GM18508 (cell line): ENCODE measurements around the gene BCAS3.
"Not testable (repeated sequence)": the region's sequence is repeated elsewhere in the genome, so short reads cannot be mapped to it uniquely, and the experiment has no call there.

Experiments used
- ATAC-seq: cut with Tn5 transposase; IDR thresholded peaks from one replicate; pipeline ENCODE4 v1.9.1; 2021; ENCODE audit warnings: moderate number of reproducible peaks; ENCODE audit not compliant: insufficient read depth, unreplicated experiment

Gene BCAS3

GRCh38 chr17:60857556-60858080 is 180.0 kb downstream of the BCAS3 start:
- no peak for ATAC-seq

GRCh38 chr17:60862482-60862881 is 184.8 kb downstream of the BCAS3 start:
- no peak for ATAC-seq

DNA sequence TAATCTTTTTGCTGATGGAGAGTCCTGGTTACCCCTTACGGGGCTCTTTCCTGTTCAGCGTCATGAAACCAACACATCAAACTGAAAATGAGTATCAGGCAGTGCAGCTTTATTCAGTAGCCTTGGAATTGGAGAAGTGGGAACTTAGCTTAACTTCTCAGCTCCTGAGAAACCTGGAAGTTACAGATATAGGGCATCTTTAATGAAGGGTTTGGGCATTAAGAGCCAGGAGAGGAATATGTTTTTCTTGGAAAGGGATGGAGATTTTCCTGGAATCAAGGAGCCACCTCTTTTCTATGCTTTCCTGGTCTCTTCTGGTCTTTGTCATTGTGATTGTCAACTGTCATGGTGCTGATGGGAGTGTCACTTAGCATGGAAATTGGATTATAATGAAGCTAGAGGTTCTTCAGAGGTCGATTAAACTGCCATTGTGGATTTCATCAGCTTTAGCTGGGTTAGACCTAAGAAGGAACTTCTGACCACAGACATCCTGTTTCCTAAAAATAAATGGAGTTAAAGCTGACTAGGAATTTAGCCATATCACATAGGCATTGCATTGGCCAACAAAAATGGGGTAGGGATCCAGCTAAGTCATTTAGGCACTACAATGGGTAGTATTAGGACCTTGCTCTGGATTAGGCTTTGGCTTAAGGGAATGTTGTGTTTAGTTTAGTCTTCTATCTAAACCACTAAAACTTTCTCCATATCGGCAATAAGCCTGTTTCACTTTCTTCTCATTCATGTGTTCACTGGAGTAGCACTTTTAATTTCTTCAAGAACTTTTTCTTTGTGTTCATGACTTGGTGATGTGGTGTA is 186.4 kb downstream of the BCAS3 start:
- no peak for ATAC-seq

DNA sequence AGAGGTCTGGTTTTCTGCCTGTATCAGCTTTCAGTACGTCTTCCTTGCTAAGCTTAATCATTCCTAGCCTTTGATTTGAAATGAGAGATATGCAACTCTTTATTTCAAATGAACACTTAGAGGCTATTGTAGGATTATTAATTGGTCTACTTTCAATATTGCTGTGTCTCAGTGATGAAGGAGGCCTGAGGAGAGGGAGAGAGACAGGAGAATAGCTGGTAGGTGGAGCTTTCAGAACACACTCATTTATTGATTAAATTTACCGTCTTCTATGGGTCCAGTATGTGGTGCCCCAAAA is 187.0 kb downstream of the BCAS3 start:
- no peak for ATAC-seq

GRCh38 chr17:60874772-60875171 is 197.1 kb downstream of the BCAS3 start:
- ATAC-seq = no peak

- ATAC-seq = not testable (repeated sequence)
Measured at GRCh38 chr17:60886731-60887613, 209.3 kb downstream of the BCAS3 start.

- no peak for ATAC-seq
Measured at GRCh38 chr17:60887614-60888028, 210.0 kb downstream of the BCAS3 start.

GRCh38 chr17:60888812-60889709 is 211.4 kb downstream of the BCAS3 start:
- no peak for ATAC-seq

GRCh38 chr17:60891149-60891548 is 213.5 kb downstream of the BCAS3 start:
- no peak for ATAC-seq

DNA sequence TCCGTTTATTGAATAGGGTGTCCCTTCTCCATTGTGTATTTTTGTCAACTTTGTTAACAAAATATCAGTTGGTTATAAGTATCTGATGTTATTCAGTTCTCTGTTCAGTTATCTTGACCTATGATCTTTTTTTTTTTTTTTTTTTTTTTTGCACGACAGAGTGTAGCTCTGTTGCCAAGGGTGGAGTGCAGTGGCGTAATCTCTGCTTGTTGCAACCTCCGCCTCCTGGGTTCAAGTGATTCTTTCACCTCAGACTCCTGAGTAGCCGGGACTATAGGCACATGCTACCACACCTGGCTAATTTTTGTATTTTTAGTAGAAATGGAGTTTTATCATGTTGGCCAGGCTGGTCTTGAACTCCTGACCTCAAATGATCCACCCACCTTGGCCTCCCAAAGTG is 215.8 kb downstream of the BCAS3 start:
- ATAC-seq = no peak

- ATAC-seq = no peak
Measured at GRCh38 chr17:60896996-60897395, 219.3 kb downstream of the BCAS3 start.

DNA sequence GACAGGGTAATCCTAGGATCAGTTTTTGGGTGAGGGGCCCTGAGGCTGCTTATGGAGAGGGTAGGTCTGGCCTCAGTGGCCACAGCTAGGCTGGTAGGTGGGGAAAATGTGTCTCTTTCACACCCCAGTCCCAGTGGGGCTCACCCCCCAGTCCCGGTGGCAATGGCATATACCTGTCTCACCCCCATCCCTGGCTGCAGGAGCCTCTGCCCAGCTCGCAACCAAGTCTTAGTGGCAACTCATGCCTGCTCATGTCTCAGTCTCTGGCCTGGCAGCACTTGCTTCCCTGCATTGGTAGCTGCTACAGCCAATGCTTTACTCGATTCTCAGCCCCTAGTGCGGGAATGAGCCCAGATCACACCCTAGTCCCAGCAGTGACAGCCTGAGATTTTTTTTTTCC is 221.5 kb downstream of the BCAS3 start:
- ATAC-seq = no peak

GRCh38 chr17:60900688-60901087 is 223.0 kb downstream of the BCAS3 start:
- ATAC-seq = no peak

- no peak for ATAC-seq
Measured at GRCh38 chr17:60901242-60901641, 223.6 kb downstream of the BCAS3 start.

DNA sequence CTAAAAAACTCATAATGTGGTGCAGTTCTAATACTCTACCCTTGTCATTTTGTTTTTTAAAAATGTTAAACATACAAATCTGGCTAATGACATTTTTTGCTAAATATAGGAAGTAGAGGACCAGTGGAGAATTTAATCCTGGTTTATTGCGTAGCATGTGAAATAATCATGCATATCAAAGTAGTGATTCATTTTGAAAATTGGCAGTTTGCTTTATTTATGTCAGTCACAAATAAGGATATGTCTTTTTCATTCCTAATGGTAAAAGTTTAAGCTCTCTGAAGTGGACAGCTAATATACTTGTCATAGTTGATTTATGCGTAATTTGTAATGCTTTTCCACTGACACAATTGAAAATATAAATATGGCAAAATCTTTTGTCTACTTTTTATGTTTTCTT is 224.2 kb downstream of the BCAS3 start:
- ATAC-seq = no peak

DNA sequence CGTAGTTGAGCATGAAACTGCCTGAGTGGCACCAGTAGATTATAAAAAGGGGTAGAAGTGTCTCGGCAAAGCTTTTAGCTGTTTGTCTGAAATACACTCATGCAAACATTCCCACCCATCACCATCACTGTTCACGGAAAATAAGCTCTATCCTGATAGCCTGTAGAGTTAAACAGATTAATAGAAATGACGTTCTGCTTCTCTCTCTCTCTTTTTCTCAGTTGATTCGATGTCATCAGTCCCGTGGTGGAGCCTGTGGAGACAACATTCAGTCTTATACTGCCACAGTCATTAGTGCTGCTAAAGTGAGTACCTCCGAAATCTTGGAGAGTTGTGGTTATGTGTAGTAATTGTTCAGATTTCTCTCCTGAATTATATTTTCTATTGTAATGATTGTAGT is 224.7 kb downstream of the BCAS3 start:
- ATAC-seq = no peak

- ATAC-seq = no peak
Measured at GRCh38 chr17:60904582-60904981, 226.9 kb downstream of the BCAS3 start.

DNA sequence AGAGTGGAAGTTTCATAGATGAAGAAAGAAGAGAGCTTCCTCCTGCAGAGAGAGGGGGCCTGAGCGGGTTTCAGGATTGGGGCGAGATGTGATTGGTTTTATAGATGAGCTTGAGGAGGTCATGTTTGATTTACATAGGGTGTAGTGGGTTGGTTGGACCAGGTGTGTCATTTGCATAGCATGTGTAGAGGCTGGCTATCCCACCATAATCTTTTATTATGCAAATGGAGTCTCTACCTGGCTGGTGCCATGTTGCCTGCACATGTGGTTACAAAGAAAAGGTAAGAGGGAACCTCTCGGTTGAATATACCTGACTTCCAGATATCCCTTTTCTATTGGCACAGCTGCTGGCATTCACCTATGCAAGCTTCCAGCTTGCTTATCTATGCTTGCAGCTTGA is 228.1 kb downstream of the BCAS3 start:
- no peak for ATAC-seq

GRCh38 chr17:60908324-60908723 is 230.7 kb downstream of the BCAS3 start:
- no peak for ATAC-seq

DNA sequence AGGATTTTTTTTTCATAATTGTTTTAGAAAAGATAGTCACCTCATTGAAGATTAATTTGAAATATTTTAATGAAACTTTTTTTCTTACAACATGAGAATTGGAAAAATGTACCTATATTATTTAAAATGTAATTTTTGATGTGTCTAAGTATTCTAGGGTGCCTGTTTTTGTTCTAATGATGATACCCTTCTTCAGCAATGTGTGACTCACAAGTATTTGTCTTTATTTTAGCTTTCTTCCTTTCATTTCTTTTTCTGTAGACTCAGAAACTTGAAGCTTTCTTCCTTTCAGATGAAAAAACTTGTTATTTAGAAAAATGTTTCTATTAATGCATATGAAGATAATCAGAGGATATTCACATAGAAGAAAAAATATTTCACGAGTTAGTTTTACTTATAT is 231.8 kb downstream of the BCAS3 start:
- no peak for ATAC-seq
